Frontal cortex (tissue), 4 donors: ENCODE data around the gene PAFAH1B1. TPM values are rescaled to one million over a fixed set of nuclear protein-coding genes. Genes with fewer than 3 reads are reported as not detected.
"Not testable (repeated sequence)": the region's sequence is repeated elsewhere in the genome, so short reads cannot be mapped to it uniquely, and the experiment has no call there.

Source experiments
- DNase-seq, 2 donors: peaks; one replicate each; pipeline ENCODE4 v3.0.0; 2012; ENCODE audit warnings: low spot score in 2 of 2
- FAIRE-seq: peaks from 2 replicates; lab custom pipeline; 2012; peaks lifted over from hg19 to GRCh38; lab: Jason Lieb, UNC
- total RNA-seq: library from RNA; depleted of rRNA; stranded (reverse); fragments of >200 nt; gene quantifications from one replicate; pipeline ENCODE4 v1.2.3, GENCODE V29; 2014
- donor health status: control.
- donor health status: control.
- donor health status: control.

PAFAH1B1 gene
- 281 TPM for total RNA-seq

DNA sequence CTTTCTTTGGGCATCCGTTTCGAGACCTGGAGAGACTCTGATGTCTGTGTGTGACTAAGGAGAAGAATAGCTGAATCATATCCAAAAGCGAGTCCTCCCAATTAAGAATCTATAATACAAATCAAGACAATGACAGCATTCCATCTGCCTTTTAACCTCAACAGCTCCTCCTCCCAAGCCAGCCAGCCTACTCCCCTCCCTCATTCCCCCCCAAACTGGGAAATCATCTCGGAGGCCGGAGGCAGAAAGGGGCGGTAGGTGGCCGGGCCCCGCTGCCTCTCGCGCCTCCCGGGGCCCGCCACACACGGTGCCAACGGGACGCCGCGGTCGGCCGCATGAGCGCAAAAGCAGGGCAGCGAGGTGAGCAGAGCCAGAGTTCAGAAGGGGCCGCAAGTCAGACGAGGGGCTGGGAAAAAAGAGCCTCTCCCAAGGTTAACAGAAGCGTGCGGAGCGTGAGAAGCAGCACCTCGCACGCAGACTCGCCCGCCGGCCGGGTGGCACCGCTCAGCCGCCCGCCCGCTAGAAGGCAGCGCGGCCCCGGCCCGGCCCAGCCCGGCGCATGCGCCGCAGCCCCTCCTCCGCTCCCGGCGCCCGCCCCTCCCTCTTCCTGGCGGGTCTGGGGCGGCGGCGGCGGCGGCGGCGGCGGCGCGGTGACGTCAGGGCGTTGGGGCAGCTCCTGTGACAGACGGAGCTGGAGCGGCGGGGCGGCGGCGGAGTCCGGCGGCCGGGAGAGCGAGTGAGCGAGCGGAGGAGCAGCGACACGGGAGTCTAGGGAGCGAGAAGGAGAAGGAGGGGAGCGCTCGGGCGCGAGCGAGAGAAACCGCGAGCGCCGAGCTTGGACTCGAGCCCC, at the start of gene PAFAH1B1:
Gene PAFAH1B1, plus strand, starts transcription at position 684 of the 850 bp plus-strand sequence. CDS start 44,635 bp downstream, outside the sequence.
- peak; percentile 91 to 95 for DNase-seq
- no peak for FAIRE-seq

DNA sequence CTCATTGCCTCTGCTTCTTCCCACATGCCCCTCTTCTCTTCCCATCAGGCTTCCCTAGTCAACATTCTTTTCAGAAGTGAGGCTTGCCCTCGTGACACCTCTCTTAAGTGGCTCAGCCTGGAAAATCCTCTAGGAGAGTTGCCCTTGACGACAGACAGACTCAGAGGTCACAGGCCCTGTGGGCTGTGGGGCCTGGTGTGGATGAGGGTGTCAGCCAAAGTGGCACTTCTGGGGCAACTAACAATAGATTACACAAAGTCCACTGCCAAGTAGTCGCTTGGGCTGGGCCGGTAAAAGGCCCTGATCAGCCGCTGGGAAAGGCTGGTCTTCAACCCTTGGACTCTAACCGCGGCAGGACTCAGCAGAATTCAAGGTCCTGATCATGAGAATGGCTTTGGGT, 48.1 kb upstream of the PAFAH1B1 start:
- FAIRE-seq (no peak), DNase-seq (no peak)

- DNase-seq (no peak), FAIRE-seq (no peak)
Observed at GRCh38 chr17:2547176-2547575, 46.3 kb upstream of the PAFAH1B1 start.

DNA sequence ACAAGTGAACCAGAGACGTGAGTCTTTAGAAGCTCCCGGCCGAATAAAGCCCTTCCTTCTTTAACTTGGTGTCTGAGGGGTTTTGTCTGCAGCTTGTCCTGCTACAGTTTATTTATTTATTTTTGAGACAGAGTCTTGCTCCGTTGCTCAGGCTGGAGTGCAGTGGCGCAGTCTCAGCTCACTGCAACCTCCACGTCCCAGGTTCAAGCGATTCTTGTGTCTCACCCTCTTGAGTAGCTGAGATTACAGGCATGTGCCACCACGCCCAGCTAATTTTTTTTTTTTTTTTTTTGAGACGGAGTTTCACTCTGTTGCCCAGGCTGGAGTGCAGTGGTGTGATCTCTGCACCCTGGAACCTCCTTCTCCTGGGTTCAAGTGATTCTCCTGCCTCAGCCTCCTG, 45.4 kb upstream of the PAFAH1B1 start:
- not testable (repeated sequence) for FAIRE-seq, DNase-seq

DNA sequence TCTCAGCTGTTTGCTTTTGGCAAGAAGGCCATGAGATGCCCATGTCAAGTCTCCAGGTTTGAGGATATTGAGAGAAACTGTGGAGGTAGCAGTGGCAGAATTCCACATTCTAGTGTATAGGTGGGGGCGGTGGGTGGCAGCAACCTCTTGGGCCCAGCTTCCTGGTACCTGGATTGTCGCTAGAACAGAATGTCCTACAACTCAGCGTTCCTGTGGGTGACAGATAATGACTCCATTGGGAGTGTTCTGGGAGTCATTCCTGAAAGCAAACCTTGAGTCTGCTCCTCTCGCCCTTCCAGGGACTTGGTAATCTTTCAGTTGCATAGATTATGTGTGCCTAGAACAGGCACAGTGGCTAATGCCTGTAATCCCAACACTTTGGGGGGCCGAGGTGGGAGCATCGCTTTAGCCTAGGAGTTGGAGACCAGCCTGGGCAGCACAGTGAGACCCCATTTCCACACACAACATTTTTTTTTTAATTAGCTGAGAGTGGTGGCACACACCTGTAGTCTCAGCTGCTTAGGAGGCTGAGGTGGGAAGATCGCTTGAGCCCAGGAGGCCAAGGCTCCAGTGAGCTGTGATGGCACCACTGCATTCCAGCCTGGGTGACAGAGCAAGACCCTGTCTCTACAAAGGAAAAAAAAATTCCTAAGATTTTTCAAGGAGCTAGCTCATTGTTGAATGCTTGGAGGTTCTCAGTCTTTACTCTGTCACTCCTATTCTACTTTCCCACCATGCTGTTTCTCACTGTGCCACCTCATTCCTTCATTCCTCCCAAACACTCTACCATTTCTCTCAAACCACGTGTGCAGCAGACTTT, 43.9 kb upstream of the PAFAH1B1 start:
- DNase-seq (no peak), FAIRE-seq (no peak)

DNA sequence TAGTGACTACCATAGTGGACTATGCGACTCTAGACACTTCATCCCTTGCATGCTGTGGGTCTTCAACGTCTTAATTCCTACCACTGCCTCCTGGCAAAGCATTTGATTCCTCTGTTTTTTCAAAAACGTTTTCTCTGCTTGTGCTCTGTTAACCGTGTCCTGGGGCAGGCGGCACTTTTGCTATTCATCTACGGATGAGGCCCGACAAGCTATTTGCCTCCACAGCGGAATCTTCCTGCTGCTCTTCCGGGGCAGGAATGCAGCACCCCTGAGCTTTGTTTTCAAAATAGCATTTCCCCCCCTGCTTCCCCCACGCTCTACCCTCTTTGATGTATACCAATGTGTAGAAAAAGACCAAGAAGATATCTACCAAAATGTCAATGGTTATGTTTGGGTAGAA, 42.0 kb upstream of the PAFAH1B1 start:
- FAIRE-seq (no peak), DNase-seq (no peak)

GRCh38 chr17:2551928-2552327, 41.5 kb upstream of the PAFAH1B1 start:
- FAIRE-seq, result no peak
- no peak for DNase-seq

DNA sequence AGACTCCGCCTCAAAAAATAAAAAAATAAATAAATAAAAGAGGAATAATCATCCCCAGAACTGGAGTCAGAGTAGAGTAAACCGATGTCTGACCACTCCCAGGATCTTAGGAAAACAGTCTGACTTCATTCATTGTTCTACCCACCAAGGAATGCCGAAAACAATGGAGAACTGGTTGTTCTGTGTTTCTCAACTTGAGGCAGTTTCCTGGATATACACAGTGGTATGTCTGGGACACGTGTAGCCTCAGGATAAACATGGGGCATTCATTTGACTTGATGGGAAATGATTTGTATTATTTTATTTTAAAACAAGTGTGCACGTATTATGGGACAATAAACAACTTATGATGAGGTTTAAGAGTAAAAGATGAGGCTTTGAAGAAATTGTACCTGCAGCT, 32.8 kb upstream of the PAFAH1B1 start:
- DNase-seq (no peak), FAIRE-seq (no peak)

DNA sequence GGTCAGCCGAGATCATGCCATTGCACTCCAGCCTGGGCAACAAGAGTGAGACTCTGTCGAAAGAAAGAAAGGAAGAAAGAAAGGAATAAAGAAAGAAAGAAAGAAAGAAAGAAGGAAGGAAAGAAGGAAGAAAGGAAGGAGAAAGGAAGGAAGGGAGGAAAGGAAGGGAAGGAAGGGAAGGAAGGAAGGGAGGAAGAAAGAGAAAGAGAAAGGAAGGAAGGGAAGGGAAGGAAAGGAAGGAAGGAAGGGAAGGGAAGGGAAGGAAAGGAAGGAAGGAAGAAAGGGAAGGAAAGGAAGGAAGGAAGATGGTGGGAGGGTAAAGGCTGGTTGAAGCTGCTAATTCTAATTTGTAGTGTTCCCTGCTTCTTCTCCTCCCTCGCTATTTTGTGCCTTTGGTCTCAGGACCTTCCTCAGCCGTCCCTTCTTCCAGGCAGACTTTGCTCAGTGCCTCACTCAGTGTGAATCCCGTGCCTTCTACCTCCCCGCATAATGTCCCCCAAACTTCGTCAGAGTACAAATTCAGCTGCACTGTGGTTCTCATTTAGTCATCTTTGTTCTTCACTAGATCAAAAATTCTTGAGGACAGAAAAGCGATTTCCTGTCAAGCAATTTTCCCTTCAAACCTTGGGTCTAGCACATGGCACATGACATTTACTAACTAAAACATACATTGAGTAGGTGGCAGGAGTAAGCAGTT, 31.1 kb upstream of the PAFAH1B1 start:
- DNase-seq (no peak), FAIRE-seq (no peak)

DNA sequence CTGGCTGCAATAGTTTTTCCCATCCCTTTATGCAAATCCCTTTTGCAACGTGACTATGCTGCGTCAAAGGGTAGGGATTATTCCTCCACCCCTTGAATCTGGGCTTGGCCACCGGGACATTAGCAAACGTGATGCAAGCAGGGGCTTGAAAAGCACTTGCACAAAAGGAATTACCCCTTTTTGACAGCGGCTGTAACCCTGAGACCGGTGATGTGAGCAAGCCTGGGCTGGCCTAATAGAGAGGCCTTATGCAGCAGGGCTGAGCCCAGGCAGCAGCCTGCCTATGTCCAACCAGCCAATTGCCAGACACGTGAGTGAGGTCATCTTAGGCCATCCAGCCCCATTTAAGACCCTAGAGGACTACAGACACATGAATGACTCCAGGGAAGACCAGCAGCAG, 30.4 kb upstream of the PAFAH1B1 start:
- DNase-seq (no peak), FAIRE-seq (no peak)

DNA sequence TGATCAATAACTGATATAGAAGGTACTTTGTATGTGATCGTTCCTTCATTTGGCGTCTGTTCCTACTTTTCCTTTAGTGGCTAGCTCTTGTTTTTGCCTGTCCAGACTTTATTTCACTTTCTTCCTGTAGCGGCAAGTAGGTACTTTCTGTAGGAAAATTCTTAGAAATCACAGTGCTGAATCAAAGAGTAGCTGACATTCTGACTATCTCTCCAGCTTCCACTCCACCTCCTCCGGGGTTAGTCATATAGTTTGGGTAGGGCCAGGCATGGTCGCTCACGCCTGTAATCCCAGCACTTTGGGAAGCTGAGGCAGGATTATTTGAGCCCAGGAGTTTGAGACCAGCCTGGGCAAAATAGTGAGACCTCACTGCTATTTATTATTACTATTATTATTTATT, 29.9 kb upstream of the PAFAH1B1 start:
- DNase-seq (no peak), FAIRE-seq (no peak)

DNA sequence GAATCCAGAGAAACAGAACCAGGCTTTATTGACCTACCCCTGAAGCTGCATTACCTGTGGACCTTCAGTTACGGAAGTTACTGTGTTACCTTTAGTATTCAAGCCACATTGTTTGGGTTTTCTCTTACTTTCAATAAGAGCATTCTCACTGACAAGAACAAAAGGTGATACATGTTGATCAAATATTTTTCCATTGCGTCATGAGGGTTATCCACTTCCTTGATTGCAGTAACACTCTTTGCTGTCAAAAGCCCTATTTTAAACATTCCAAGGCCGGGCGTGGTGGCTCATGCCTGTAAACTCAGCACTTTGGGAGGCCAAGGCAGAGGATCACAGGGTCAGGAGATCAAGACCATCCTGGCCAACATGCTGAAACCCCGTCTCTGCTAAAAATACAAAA, 28.6 kb upstream of the PAFAH1B1 start:
- FAIRE-seq (no peak), DNase-seq (no peak)

DNA sequence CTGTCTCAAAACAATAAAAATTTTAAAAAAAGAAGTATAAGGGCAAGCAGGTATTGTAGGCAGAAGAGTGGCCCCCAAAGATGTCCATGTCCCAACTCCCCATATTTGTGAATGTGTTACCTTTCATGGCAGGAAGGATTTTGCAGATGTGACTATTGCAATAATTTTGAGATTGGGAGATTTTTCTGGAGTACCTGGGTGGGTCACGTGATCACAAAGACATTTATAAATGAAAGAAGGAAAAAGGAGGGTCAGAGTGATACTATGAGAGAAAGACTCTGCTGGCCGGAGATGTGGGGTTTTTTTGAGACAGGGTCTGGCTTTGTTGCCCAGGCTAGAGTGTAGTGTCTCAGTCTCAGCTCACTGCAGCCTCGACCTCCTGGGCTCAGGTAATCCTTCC, 27.4 kb upstream of the PAFAH1B1 start:
- DNase-seq, result no peak
- FAIRE-seq, result no peak

GRCh38 chr17:2571523-2572303, 21.7 kb upstream of the PAFAH1B1 start:
- no peak for FAIRE-seq
- DNase-seq, result no peak

GRCh38 chr17:2572304-2572609, 21.2 kb upstream of the PAFAH1B1 start:
- not testable (repeated sequence) for DNase-seq, FAIRE-seq

- DNase-seq (no peak), FAIRE-seq (no peak)
Observed at GRCh38 chr17:2580151-2580550, 13.3 kb upstream of the PAFAH1B1 start.

- FAIRE-seq (peak; percentile 55), DNase-seq (peak; percentile 52 to 56)
Observed at GRCh38 chr17:2580661-2581060, 12.8 kb upstream of the PAFAH1B1 start.

- DNase-seq, result no peak
- FAIRE-seq, result no peak
Observed at GRCh38 chr17:2582493-2582892, 11.0 kb upstream of the PAFAH1B1 start.

DNA sequence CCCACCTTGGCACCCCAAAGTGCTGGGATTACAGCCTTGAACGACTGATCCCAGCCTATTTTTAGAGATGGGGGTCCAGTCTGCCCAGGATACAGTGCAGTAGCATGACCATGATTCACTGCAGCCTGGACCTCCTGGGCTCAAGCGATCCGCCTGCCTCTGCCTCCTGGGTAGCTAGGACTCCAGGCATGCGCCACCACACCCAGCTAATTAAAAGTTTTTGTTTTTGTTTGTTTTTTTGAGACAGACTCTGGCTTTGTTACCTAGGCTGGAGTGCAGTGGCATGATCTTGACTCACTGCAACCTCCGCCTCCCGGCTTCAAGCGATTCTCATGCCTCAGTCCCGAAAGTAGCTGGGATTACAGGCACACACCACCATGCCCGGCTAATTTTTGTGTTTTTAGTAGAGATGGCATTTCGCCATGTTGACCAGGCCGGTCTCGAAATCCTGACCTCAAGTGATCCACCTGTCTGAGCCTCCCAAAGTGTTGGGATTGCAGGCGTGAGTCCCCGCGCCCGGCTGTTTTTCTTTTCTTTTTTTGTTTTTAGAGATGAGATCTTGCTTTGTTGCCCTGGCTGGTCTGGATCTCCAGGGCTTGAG, 2.3 kb upstream of the PAFAH1B1 start:
- FAIRE-seq, result no peak
- no peak for DNase-seq
